ENCODE measurements around the gene HOXB9. TPM values are rescaled to one million over a fixed set of nuclear protein-coding genes. Genes with fewer than 3 reads are reported as not detected.

Gene HOXB9
- total RNA-seq, 1 experiment from 2014 or later = 1.4 TPM

DNA sequence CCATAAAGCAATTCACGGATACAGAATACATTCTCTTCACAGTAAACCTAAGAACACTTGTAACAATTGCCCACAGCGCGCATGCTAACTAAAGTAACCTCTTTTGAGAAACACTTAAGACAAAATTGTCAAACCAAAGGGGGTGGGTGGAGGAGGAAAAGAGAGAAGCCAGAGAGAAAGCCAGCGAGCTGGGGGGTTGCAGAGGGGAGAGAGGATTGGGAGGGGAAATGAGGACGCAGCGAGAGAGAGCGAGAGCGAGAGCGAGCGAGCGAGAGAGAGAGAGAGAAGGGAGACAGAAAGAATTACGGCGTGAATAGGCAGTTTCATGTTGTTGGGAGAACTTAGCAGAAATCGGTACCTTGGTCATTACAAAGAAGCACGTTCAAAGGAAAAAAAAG is 13.7 kb downstream of the HOXB9 start:
- no peak for DNase-seq (ENCODE audit: unreplicated experiment)
- CTCF ChIA-PET = interaction anchor here (0.6 kb wide), 2 partner anchors 362 to 738 kb away, joined by 3 to 4 read pairs; no protein-coding TSS in a partner anchor
- peaks cover 4% of the 10 kb centered on the region for H3K4me1 Mint-ChIP-seq (ENCODE audit: insufficient read depth, unreplicated experiment)
- TF ChIP-seq, protein P1, sequence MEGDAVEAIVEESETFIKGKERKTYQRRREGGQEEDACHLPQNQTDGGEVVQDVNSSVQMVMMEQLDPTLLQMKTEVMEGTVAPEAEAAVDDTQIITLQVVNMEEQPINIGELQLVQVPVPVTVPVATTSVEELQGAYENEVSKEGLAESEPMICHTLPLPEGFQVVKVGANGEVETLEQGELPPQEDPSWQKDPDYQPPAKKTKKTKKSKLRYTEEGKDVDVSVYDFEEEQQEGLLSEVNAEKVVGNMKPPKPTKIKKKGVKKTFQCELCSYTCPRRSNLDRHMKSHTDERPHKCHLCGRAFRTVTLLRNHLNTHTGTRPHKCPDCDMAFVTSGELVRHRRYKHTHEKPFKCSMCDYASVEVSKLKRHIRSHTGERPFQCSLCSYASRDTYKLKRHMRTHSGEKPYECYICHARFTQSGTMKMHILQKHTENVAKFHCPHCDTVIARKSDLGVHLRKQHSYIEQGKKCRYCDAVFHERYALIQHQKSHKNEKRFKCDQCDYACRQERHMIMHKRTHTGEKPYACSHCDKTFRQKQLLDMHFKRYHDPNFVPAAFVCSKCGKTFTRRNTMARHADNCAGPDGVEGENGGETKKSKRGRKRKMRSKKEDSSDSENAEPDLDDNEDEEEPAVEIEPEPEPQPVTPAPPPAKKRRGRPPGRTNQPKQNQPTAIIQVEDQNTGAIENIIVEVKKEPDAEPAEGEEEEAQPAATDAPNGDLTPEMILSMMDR (IDR thresholded peaks at IDR 0.05; ENCODE audit: unreplicated experiment) = no peak
- no peaks in the 10 kb centered on the region for H3K36me3 Mint-ChIP-seq (ENCODE audit: insufficient read depth, unreplicated experiment)
- POLR2A ChIA-PET = no interaction called here
- H3K4me3 Mint-ChIP-seq (ENCODE audit: unreplicated experiment) = no peak overlapping the region
- H3K9me3 Mint-ChIP-seq (ENCODE audit: unreplicated experiment) = no peaks in the 10 kb centered on the region
- intact Hi-C loops (cut with micrococcal nuclease) = no loop called here
- H3K27me3 Mint-ChIP-seq (ENCODE audit: insufficient read depth, unreplicated experiment) = peaks cover 98% of the 10 kb centered on the region
- H3K27ac Mint-ChIP-seq (ENCODE audit: low read depth, unreplicated experiment) = no peak overlapping the region
- BruUV-seq (replicated peaks) = no TSS peak

DNA sequence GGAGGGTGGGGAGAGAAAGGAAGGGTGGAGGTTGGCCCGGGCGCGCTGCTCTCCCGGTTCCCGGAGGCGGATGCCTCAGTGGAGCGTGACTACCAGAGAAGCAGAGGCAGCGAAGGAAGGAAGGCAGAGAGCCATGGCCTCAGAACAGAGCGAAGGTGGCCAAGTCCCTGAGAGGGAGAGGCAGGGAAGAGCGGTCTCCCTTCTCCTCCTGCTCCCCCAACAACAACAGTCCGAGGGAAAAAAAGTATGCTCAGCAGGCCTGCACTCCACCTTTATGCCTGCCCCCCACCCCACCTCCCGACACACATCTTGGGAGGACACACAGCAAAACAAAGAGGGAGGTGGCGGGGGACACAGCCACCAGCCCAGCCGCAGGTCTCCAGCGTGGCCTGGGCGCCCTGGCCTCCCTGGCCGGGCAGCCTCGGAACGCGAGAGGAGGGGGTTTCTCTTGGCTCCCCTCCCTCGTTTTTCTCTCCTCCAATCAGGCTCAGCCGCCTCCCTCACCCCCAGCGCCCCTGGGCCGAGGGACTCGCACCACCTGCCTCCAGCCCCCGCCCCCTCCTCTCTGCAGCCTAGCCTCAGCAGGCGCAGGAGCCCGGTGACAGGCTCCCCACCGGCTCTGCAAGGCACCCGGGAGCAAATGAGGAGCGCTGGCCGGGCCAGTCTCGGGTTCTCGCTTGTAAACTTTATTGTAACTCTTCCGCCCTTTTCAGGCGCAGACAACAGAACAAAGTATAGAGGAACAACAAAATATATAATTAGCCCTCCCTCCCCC is 14.3 kb downstream of the HOXB9 start:
- Mint-ChIP-seq H3K4me1 (ENCODE audit: insufficient read depth, unreplicated experiment) (peaks cover 1% of the 10 kb centered on the region), H3K4me3 (ENCODE audit: unreplicated experiment) (no peak overlapping the region), H3K9me3 (ENCODE audit: unreplicated experiment) (no peaks in the 10 kb centered on the region), H3K27ac (ENCODE audit: low read depth, unreplicated experiment) (no peak overlapping the region), H3K36me3 (ENCODE audit: insufficient read depth, unreplicated experiment) (no peaks in the 10 kb centered on the region), H3K27me3 (ENCODE audit: insufficient read depth, unreplicated experiment) (peaks cover 98% of the 10 kb centered on the region)
- no peak for DNase-seq (ENCODE audit: unreplicated experiment)
- TF ChIP-seq, protein P1 (IDR thresholded peaks at IDR 0.05; ENCODE audit: unreplicated experiment) = no peak
- POLR2A ChIA-PET = no interaction called here
- intact Hi-C loops (cut with micrococcal nuclease) = no loop called here
- CTCF ChIA-PET = no interaction called here
- BruUV-seq (replicated peaks) = no TSS peak

DNA sequence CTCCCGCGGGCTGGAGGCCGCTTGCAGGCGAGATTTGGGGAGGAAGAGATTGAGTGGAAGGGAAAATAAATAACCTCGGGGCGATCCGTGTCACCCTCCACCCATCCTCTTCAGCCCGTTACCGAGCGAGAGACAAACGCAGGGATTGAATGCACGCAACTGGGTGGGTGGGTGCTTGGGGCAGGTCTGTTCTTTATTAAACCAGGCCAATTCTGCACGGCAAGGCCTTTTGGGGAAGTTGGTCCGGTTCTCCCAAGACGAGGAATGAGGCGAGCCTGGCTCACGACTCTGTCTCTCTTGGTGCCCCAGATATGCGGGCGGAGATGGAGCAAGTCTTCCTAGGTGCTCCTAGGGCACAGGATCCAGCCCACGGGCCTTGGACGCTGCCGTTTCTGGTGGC is 14.9 kb downstream of the HOXB9 start:
- Mint-ChIP-seq H3K9me3 (ENCODE audit: unreplicated experiment) (no peaks in the 10 kb centered on the region), H3K36me3 (ENCODE audit: insufficient read depth, unreplicated experiment) (no peaks in the 10 kb centered on the region), H3K27ac (ENCODE audit: low read depth, unreplicated experiment) (no peak overlapping the region), H3K4me3 (ENCODE audit: unreplicated experiment) (no peak overlapping the region), H3K27me3 (ENCODE audit: insufficient read depth, unreplicated experiment) (peaks cover 97% of the 10 kb centered on the region), H3K4me1 (ENCODE audit: insufficient read depth, unreplicated experiment) (no peaks in the 10 kb centered on the region)
- CTCF ChIA-PET = no interaction called here
- TF ChIP-seq, protein P1 (IDR thresholded peaks at IDR 0.05; ENCODE audit: unreplicated experiment) = no peak
- BruUV-seq (replicated peaks) = no TSS peak
- DNase-seq (ENCODE audit: unreplicated experiment) = no peak
- intact Hi-C loops (cut with micrococcal nuclease) = no loop called here
- POLR2A ChIA-PET = no interaction called here

DNA sequence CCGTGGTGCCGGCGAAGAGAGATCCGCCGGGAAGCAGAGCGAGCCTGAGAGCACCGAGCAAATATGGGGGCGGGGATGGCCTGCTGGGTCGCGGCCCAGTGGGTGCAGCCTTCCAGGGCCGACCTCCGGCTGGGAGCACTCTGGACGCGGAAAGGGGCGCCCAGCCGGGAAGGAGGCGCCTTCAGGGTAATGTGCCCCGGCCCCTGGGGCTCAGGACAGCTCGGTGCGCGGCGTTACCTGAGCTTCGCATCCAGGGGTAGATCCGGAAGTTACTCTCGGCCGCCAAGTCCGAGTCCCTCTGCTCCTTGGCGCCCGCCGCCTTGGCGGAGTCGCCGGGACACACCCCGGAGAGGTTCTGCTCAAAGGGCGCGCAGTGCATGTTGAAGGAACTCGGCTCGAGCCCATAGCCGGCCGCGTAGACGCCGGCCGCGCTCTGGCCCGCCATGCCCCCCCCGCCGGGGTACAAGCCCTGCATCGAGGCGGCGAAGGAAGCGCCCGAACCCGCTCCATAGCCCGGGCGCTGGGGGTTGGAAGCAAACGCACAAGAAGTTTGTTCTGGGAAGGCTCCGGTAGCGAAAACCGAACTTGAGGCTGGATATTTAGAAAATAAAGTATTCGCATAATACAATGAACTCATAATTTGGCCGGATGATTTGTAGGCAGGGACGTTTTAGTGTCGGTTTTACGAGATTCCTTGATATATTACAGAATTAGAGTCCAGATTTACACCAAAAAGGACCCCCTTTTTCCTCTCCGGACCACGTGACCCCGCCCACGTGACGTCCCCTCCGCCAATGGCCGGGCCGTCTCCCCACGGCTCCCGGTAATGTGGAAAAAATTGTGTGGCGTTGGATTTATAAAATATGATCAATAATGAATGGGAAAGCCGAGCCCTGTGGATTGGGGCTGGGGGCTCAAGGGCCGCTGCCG is 15.6 kb downstream of the HOXB9 start, which contains the start of gene HOXB7:
Gene HOXB7, minus strand, starts transcription at position 736 of the 930 bp plus-strand sequence. Its CDS starts 99 bp downstream, at position 637.
- H3K27me3 Mint-ChIP-seq (ENCODE audit: insufficient read depth, unreplicated experiment) = peaks cover 97% of the 10 kb centered on the region
- CTCF ChIA-PET = interaction anchor here (0.5 to 1.3 kb wide), 4 partner anchors 12 to 697 kb away, joined by 3 to 5 read pairs (median 3); no protein-coding TSS in a partner anchor
- H3K36me3 Mint-ChIP-seq (ENCODE audit: insufficient read depth, unreplicated experiment) = no peaks in the 10 kb centered on the region
- H3K27ac Mint-ChIP-seq (ENCODE audit: low read depth, unreplicated experiment) = no peak within 1 kb of the TSS
- intact Hi-C loops (cut with micrococcal nuclease) = no loop called here
- TF ChIP-seq, protein P1 (IDR thresholded peaks at IDR 0.05; ENCODE audit: unreplicated experiment) = no peak
- BruUV-seq (replicated peaks) = no TSS peak
- POLR2A ChIA-PET = no interaction called here
- no peaks in the 10 kb centered on the region for H3K9me3 Mint-ChIP-seq (ENCODE audit: unreplicated experiment)
- H3K4me3 Mint-ChIP-seq (ENCODE audit: unreplicated experiment) = no peak within 1 kb of the TSS
- no peaks in the 10 kb centered on the region for H3K4me1 Mint-ChIP-seq (ENCODE audit: insufficient read depth, unreplicated experiment)
- no peak for DNase-seq (ENCODE audit: unreplicated experiment)

Measured in MCF 10A (cell line).